Endothelial cell of umbilical vein (primary cell): ENCODE measurements around the gene OR2B6. TPM values are rescaled to one million over a fixed set of nuclear protein-coding genes. Genes with fewer than 3 reads are reported as not detected.

Experiments
- BruUV-seq: library from RNA; stranded (reverse); fragments of 400-500 nt; replicated peaks from 2 replicates; lab custom pipeline; 2021; lab: Mats Ljungman, UMichigan
- CTCF ChIA-PET: fragments of 300-600, 350-600 bp; sonication (Branson Sonifier 250); formaldehyde crosslinking; loops from one replicate; lab custom pipeline; 2021; ENCODE audit warnings: antibody characterized with exemption, inconsistent platforms; lab: Charles Lee
- POLR2A ChIA-PET: fragments of 300-600, 350-600 bp; sonication (Branson Sonifier 250); formaldehyde crosslinking; loops from one replicate; lab custom pipeline; 2021; ENCODE audit warnings: antibody characterized with exemption, inconsistent platforms; lab: Charles Lee
- DNase-seq: peaks from one replicate; pipeline ENCODE4 v3.0.0-alpha.2; 2011; ENCODE audit warnings: low read depth, low spot score
- FAIRE-seq: peaks from 2 replicates; lab custom pipeline; 2011; peaks lifted over from hg19 to GRCh38; lab: Jason Lieb, UNC
- H2AFZ ChIP-seq: 2 replicates; pipeline ENCODE4 v1.6.0; 2012; ENCODE audit warnings: low read depth, low read length, control low read depth, inconsistent platforms
- H3K27ac ChIP-seq: 2 replicates; pipeline ENCODE4 v1.5.1; 2011; ENCODE audit warnings: low read depth, mild to moderate bottlenecking, control low read depth, low read length, moderate library complexity; ENCODE audit not compliant: insufficient read depth
- H3K27me3 ChIP-seq, 2 experiments: 2 replicates each; pipeline versions ENCODE4 v1.6.0 to v1.6.1; 2011; ENCODE audit warnings: low read length in 2 of 2, mixed read lengths in 1 of 2; ENCODE audit not compliant: control insufficient read depth in 2 of 2, insufficient read depth in 2 of 2
- H3K36me3 ChIP-seq, 2 experiments: 2 replicates in 1 of 2; 3 replicates in 1 of 2; pipeline ENCODE4 v1.5.1; 2011; ENCODE audit warnings: low read length in 2 of 2, mild to moderate bottlenecking in 1 of 2, moderate library complexity in 1 of 2; ENCODE audit not compliant: control insufficient read depth in 2 of 2, insufficient read depth in 2 of 2; ENCODE audit errors: extremely low read depth in 1 of 2
- H3K4me1 ChIP-seq: 3 replicates; pipeline ENCODE4 v1.5.1; 2011; ENCODE audit warnings: mild to moderate bottlenecking, low read length; ENCODE audit not compliant: control insufficient read depth, insufficient read depth; ENCODE audit errors: extremely low read depth
- H3K4me2 ChIP-seq: 2 replicates; pipeline ENCODE4 v1.6.1; 2011; ENCODE audit warnings: low read length, control low read depth, mixed read lengths; ENCODE audit not compliant: insufficient read depth
- H3K4me3 ChIP-seq, 3 experiments: fragments of 200-600 bp in 1 of 3; sonication (generic), shearing (Covaris generic) in 1 of 3; replicated peaks in 1 of 3; 2 replicates each; pipeline ENCODE4 v1.5.1; 2011 to 2016; ENCODE audit warnings: control low read depth in 3 of 3, low read length in 3 of 3, mild to moderate bottlenecking in 2 of 3, inconsistent platforms in 1 of 3, low read depth in 1 of 3, moderate library complexity in 1 of 3; ENCODE audit not compliant: insufficient read depth in 1 of 3
- H3K79me2 ChIP-seq: 2 replicates; pipeline ENCODE4 v1.6.0; 2012; ENCODE audit warnings: low read length, inconsistent platforms; ENCODE audit not compliant: control insufficient read depth, insufficient read depth
- H3K9ac ChIP-seq: replicated peaks from 2 replicates; pipeline ENCODE3; 2011; ENCODE audit warnings: low read length, control low read depth; ENCODE audit not compliant: insufficient read depth; ENCODE audit errors: extremely low read depth
- H3K9me1 ChIP-seq: replicated peaks from 3 replicates; pipeline ENCODE4 v1.6.0; 2011; ENCODE audit warnings: mild to moderate bottlenecking, low read length; ENCODE audit not compliant: control insufficient read depth, insufficient read depth; ENCODE audit errors: extremely low read depth
- H3K9me3 ChIP-seq: replicated peaks from 2 replicates; pipeline ENCODE4 v1.5.1; 2012; ENCODE audit warnings: low read length, inconsistent platforms; ENCODE audit not compliant: control insufficient read depth, insufficient read depth
- H4K20me1 ChIP-seq: replicated peaks from 2 replicates; pipeline ENCODE3; 2011; ENCODE audit warnings: mild to moderate bottlenecking, low read length; ENCODE audit not compliant: control insufficient read depth, insufficient read depth; ENCODE audit errors: extremely low read depth
- EZH2 ChIP-seq: IDR thresholded peaks from 2 replicates; pipeline ENCODE4 v1.6.1; 2012; ENCODE audit warnings: borderline replicate concordance, low read depth, mild to moderate bottlenecking, moderate library complexity, low read length, inconsistent platforms; ENCODE audit not compliant: severe bottlenecking
- FOS ChIP-seq: IDR thresholded peaks from 2 replicates; pipeline ENCODE4 v1.6.1; 2011; ENCODE audit warnings: mild to moderate bottlenecking, low read length, moderate library complexity, borderline replicate concordance; ENCODE audit not compliant: insufficient read depth
- GATA2 ChIP-seq: IDR thresholded peaks from 2 replicates; pipeline ENCODE4 v1.7.0; 2011; ENCODE audit warnings: low read depth, mild to moderate bottlenecking, moderate library complexity, mixed read lengths, low read length; ENCODE audit not compliant: insufficient read length, insufficient read depth
- JUN ChIP-seq: IDR thresholded peaks from 2 replicates; pipeline ENCODE4 v1.6.1; 2011; ENCODE audit warnings: borderline replicate concordance, low read depth; ENCODE audit not compliant: insufficient read length, insufficient read depth
- MYC ChIP-seq: IDR thresholded peaks from one replicate; pipeline ENCODE4 v1.6.1; 2011; ENCODE audit warnings: mild to moderate bottlenecking, low read depth, low read length
- POLR2A ChIP-seq: IDR thresholded peaks from 2 replicates; pipeline ENCODE4 v1.6.1; 2012; ENCODE audit warnings: low read depth, mild to moderate bottlenecking, control low read depth, low read length
- POLR2AphosphoS5 ChIP-seq: IDR thresholded peaks from 2 replicates; pipeline ENCODE4 v1.6.1; 2012; ENCODE audit warnings: low read depth, mild to moderate bottlenecking, control low read depth, low read length, moderate library complexity; ENCODE audit not compliant: insufficient read depth
- dilution Hi-C: fragments of 300-500 bp; cut with MboI; formaldehyde crosslinking; loops from one replicate; pipeline ENCODE4 v1.15.0; 2019; ENCODE audit warnings: low sequenced_read_pairs; ENCODE audit not compliant: extremely low pct_ligation_motif_present
- intact Hi-C: fragments of 100-400 bp; cut with micrococcal nuclease; formaldehyde crosslinking; loops from one replicate; pipeline ENCODE4 v1.10.0; 2022
- polyA plus RNA-seq, 4 experiments: library from polyadenylated mRNA; depleted of rRNA in 3 of 4; stranded (reverse) in 3 of 4; unstranded in 1 of 4; fragments of >200 nt; gene quantifications; 2 replicates each; pipeline versions ENCODE4 v1.2.1 to v1.2.3, GENCODE V29; 2011 to 2012; ENCODE audit warnings: missing spikeins in 1 of 4
- total RNA-seq: library from RNA; stranded (reverse); gene quantifications from 2 replicates; pipeline ENCODE4 v1.2.3, GENCODE V29; 2021
- TF ChIP-seq, protein P1 (sequence below): IDR thresholded peaks from 2 replicates; pipeline ENCODE4 v1.6.1; 2011; ENCODE audit not compliant: insufficient read depth, insufficient read length
- TF ChIP-seq, protein P2 (sequence below), 2 donors: IDR thresholded peaks; 1 replicate in 1 of 2; 2 replicates in 1 of 2; pipeline ENCODE4 v1.5.1; 2011; ENCODE audit warnings: low read length in 2 of 2, mild to moderate bottlenecking in 2 of 2, moderate library complexity in 2 of 2, control low read depth in 1 of 2, inconsistent platforms in 1 of 2, low read depth in 1 of 2; ENCODE audit not compliant: insufficient read depth in 1 of 2; ENCODE audit errors: extremely low read depth in 1 of 2

The OR2B6 gene
- total and polyA plus RNA-seq, 2 donors (not counting 3 experiments of a cell fraction or from before 2014, with no cell fraction given) = not detected

DNA sequence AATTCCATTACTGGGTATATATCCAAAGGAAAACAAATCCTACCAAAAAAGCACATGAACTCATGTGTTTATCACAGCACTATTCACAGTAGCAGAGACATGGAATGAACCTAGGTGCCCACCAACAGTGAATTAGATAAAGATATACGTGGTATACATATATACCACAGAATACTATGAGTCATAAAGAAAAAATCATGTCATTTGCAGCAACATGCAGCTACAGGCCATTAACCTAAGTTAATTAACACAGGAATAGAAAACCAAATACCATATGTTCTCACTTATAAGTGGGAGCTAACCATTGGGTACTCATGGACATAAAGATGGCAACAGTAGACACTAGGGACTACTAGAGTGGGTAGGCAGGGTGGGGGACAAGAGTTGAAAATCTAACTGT lies 49.0 kb upstream of the OR2B6 start:
- Histone ChIP-seq H3K9me1 (no peaks in the 10 kb centered on the region), H3K27ac (no peak overlapping the region), H3K27me3 (peaks cover 4 to 11% of the 10 kb centered on the region in 2 experiments), H3K4me3 (no peak overlapping the region), H3K9me3 (no peaks in the 10 kb centered on the region), H3K9ac (no peak overlapping the region), H3K4me1 (no peaks in the 10 kb centered on the region), H3K4me2 (no peak overlapping the region), H2AFZ (no peak overlapping the region), H3K36me3 (no peaks in the 10 kb centered on the region), H4K20me1 (no peaks in the 10 kb centered on the region), H3K79me2 (no peaks in the 10 kb centered on the region)
- dilution Hi-C loops = no loop called here
- DNase-seq (no peak), FAIRE-seq (no peak)
- ChIA-PET POLR2A (no interaction called here), CTCF (no interaction called here)
- no TSS peak for BruUV-seq
- TF ChIP-seq, protein P1, sequence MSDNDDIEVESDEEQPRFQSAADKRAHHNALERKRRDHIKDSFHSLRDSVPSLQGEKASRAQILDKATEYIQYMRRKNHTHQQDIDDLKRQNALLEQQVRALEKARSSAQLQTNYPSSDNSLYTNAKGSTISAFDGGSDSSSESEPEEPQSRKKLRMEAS = no peak
- TF ChIP-seq POLR2A (no peak), FOS (no peak), POLR2AphosphoS5 (no peak), GATA2 (no peak), MYC (no peak), JUN (no peak), EZH2 (no peak)
- TF ChIP-seq, protein P2, sequence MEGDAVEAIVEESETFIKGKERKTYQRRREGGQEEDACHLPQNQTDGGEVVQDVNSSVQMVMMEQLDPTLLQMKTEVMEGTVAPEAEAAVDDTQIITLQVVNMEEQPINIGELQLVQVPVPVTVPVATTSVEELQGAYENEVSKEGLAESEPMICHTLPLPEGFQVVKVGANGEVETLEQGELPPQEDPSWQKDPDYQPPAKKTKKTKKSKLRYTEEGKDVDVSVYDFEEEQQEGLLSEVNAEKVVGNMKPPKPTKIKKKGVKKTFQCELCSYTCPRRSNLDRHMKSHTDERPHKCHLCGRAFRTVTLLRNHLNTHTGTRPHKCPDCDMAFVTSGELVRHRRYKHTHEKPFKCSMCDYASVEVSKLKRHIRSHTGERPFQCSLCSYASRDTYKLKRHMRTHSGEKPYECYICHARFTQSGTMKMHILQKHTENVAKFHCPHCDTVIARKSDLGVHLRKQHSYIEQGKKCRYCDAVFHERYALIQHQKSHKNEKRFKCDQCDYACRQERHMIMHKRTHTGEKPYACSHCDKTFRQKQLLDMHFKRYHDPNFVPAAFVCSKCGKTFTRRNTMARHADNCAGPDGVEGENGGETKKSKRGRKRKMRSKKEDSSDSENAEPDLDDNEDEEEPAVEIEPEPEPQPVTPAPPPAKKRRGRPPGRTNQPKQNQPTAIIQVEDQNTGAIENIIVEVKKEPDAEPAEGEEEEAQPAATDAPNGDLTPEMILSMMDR (IDR thresholded peaks at IDR 0.05; ENCODE audit: extremely low read depth in 1 of 2, insufficient read depth in 1 of 2, low read depth in 1 of 2, low read length in 2 of 2) = no peak
- intact Hi-C loops = loop anchor here (10.0 kb wide), 1 partner anchor 677 kb away; a partner anchor contains a TSS
